K562 (cell line): ENCODE data around the gene TOP3A. TPM values are rescaled to one million over a fixed set of nuclear protein-coding genes. Genes with fewer than 3 reads are reported as not detected.

Experiments used
- ATAC-seq: fragments of 200-7000 bp; cut with Tn5 transposase; 3 replicates; pipeline ENCODE4 v1.9.1; 2020; ENCODE audit warnings: moderate library complexity
- BruUV-seq: library from RNA; stranded (reverse); fragments of 400-500 nt; replicated peaks from 2 replicates; lab custom pipeline; 2021; lab: Mats Ljungman, UMichigan
- CTCF ChIA-PET: fragments of 300-600 bp; formaldehyde crosslinking; extraction: SDS; loops from one replicate; lab custom pipeline; 2021; ENCODE audit warnings: low intra/inter-chr PET ratio; lab: Yijun Ruan, JAX
- POLR2A ChIA-PET: fragments of 300-600, 350-650 bp; sonication (Branson Sonifier 250); formaldehyde crosslinking; extraction: SDS; loops from one replicate; lab custom pipeline; 2021; ENCODE audit warnings: antibody characterized with exemption, inconsistent platforms; lab: Yijun Ruan, JAX
- DNase-seq, 4 experiments: peaks; one replicate each; pipeline versions ENCODE4 v3.0.0 to v3.0.0-alpha.2; 2011 to 2018; ENCODE audit warnings: low spot score in 3 of 4, mixed read lengths in 3 of 4; ENCODE audit errors: extremely low read depth in 1 of 4
- FAIRE-seq: peaks from 2 replicates; lab custom pipeline; 2011; peaks lifted over from hg19 to GRCh38; lab: Jason Lieb, UNC
- H2AFZ ChIP-seq: 2 replicates; pipeline ENCODE4 v1.6.0; 2011; ENCODE audit warnings: low read depth, low read length, control low read depth, inconsistent platforms
- H3K27ac ChIP-seq: fragments of 200-600 bp; 3 replicates; pipeline ENCODE4 v1.8.0; 2011; ENCODE audit warnings: low read depth, mild to moderate bottlenecking, control low read depth, inconsistent platforms, low read length, moderate library complexity, mixed read lengths; ENCODE audit errors: extremely low read depth
- H3K27me3 ChIP-seq, 2 experiments: fragments of 300-600 bp in 1 of 2; 2 replicates in 1 of 2; 3 replicates in 1 of 2; pipeline versions ENCODE4 v1.6.0 to v1.8.0; 2011; ENCODE audit warnings: inconsistent platforms in 2 of 2, low read length in 2 of 2, mild to moderate bottlenecking in 1 of 2, mixed read lengths in 1 of 2, moderate library complexity in 1 of 2; ENCODE audit not compliant: control insufficient read depth in 2 of 2, insufficient read depth in 2 of 2
- H3K36me3 ChIP-seq: fragments of 300-600 bp; 3 replicates; pipeline ENCODE4 v1.8.0; 2011; ENCODE audit warnings: mild to moderate bottlenecking, low read length, inconsistent platforms; ENCODE audit not compliant: control insufficient read depth, insufficient read depth
- H3K4me1 ChIP-seq, 2 experiments: fragments of 200-600 bp in 1 of 2; replicated peaks in 1 of 2; 2 replicates in 1 of 2; 3 replicates in 1 of 2; pipeline versions ENCODE4 v1.5.1 to v1.8.0; 2011; ENCODE audit warnings: inconsistent platforms in 2 of 2, low read length in 2 of 2, mild to moderate bottlenecking in 1 of 2, mixed read lengths in 1 of 2, moderate library complexity in 1 of 2; ENCODE audit not compliant: control insufficient read depth in 2 of 2, insufficient read depth in 2 of 2
- H3K4me2 ChIP-seq: 2 replicates; pipeline ENCODE4 v1.6.1; 2011; ENCODE audit warnings: low read length, control low read depth, inconsistent platforms, mixed read lengths; ENCODE audit not compliant: insufficient read depth
- H3K4me3 ChIP-seq: fragments of 200-600 bp; sonication (generic), shearing (Covaris generic); 2 replicates; pipeline ENCODE4 v1.5.1; 2016; ENCODE audit warnings: control low read depth, inconsistent platforms
- H3K79me2 ChIP-seq: fragments of 200-600 bp; 3 replicates; pipeline ENCODE4 v1.8.0; 2011; ENCODE audit warnings: low read length, inconsistent platforms; ENCODE audit not compliant: control insufficient read depth, insufficient read depth
- H3K9ac ChIP-seq, 2 experiments: 2 replicates each; pipeline versions ENCODE4 v1.6.0 to v1.6.1; 2011; ENCODE audit warnings: low read depth in 2 of 2, low read length in 2 of 2, control low read depth in 1 of 2, inconsistent platforms in 1 of 2, mild to moderate bottlenecking in 1 of 2, mixed read lengths in 1 of 2; ENCODE audit not compliant: insufficient read depth in 1 of 2
- H3K9me1 ChIP-seq: one replicate; pipeline ENCODE4 v1.6.0; 2011; ENCODE audit warnings: inconsistent platforms, mild to moderate bottlenecking, low read length, moderate library complexity; ENCODE audit not compliant: control insufficient read depth, insufficient read depth
- H3K9me3 ChIP-seq: replicated peaks from 2 replicates; pipeline ENCODE4 v1.5.1; 2011; ENCODE audit warnings: low read depth, low read length, inconsistent platforms; ENCODE audit not compliant: control insufficient read depth, insufficient read depth
- H4K20me1 ChIP-seq: replicated peaks from 2 replicates; pipeline ENCODE4 v1.6.1; 2011; ENCODE audit warnings: low read length, inconsistent platforms, mixed read lengths; ENCODE audit not compliant: control insufficient read depth, insufficient read depth
- HIVEP1 ChIP-seq: fragments of 250-450 bp; sonication (Bioruptor Pico); IDR thresholded peaks from 2 replicates; pipeline ENCODE4 v1.4.0; 2020; ENCODE audit warnings: mild to moderate bottlenecking
- HMG20B ChIP-seq: fragments of 250-450 bp; sonication (Bioruptor Pico); IDR thresholded peaks from 2 replicates; pipeline ENCODE4 v1.5.0; 2021; ENCODE audit warnings: mild to moderate bottlenecking
- ID3 ChIP-seq, 2 experiments: fragments of 250-450 bp in 1 of 2; fragments of 450-650 bp in 1 of 2; sonication (Bioruptor Pico) in 1 of 2; IDR thresholded peaks; 2 replicates each; pipeline versions ENCODE4 v1.6.1 to v1.8.0; 2016 to 2021; ENCODE audit warnings: mild to moderate bottlenecking in 2 of 2, moderate library complexity in 2 of 2, missing compliant biosample characterization in 1 of 2, missing genetic modification characterization in 1 of 2
- NCOA6 ChIP-seq: fragments of 450-650 bp; IDR thresholded peaks from 2 replicates; pipeline ENCODE4 v1.6.1; 2017; ENCODE audit warnings: mild to moderate bottlenecking
- NR0B1 ChIP-seq: fragments of 450-650 bp; IDR thresholded peaks from one replicate; pipeline ENCODE4 v1.6.1; 2018; ENCODE audit warnings: mild to moderate bottlenecking, moderate library complexity; ENCODE audit not compliant: partially characterized antibody
- POLR3A ChIP-seq: IDR thresholded peaks from 2 replicates; pipeline ENCODE4 v1.6.1; 2011; ENCODE audit warnings: borderline replicate concordance, mild to moderate bottlenecking, moderate library complexity; ENCODE audit not compliant: insufficient read length, insufficient read depth; ENCODE audit errors: extremely low read depth
- RBM17 ChIP-seq: fragments of 200-400 bp; formaldehyde crosslinking; IDR thresholded peaks from 2 replicates; pipeline ENCODE4 v1.6.1; 2017; ENCODE audit warnings: low read depth, mild to moderate bottlenecking, low read length, borderline replicate concordance
- STAT5A ChIP-seq: IDR thresholded peaks from 2 replicates; pipeline ENCODE4 v1.6.1; 2012; ENCODE audit warnings: low read length, inconsistent platforms, borderline replicate concordance
- SUPT5H ChIP-seq: fragments of 450-650 bp; IDR thresholded peaks from 2 replicates; pipeline ENCODE4 v1.6.1; 2016
- TEAD1 ChIP-seq, 2 experiments: fragments of 450-650 bp in 1 of 2; sonication (generic) in 1 of 2; formaldehyde crosslinking; IDR thresholded peaks; 2 replicates each; pipeline versions ENCODE4 v1.4.0 to v1.8.0; 2020 to 2022; ENCODE audit warnings: mild to moderate bottlenecking in 2 of 2, missing genetic modification reagents in 1 of 2
- ZNF274 ChIP-seq: IDR thresholded peaks from 2 replicates; pipeline ENCODE4 v1.6.1; 2011; ENCODE audit warnings: low read depth, mild to moderate bottlenecking, low read length, moderate library complexity, borderline replicate concordance
- ZNF347 ChIP-seq: fragments of 450-650 bp; formaldehyde crosslinking; IDR thresholded peaks from 2 replicates; pipeline ENCODE4 v1.4.0; 2020; ENCODE audit warnings: low read depth, mild to moderate bottlenecking, moderate library complexity
- ZNF354B ChIP-seq: fragments of 250-450 bp; sonication (Bioruptor Pico); IDR thresholded peaks from 2 replicates; pipeline ENCODE4 v1.4.0; 2020
- ZNF507 ChIP-seq: conservative IDR thresholded peaks from 2 replicates; pipeline ENCODE4 v1.6.1; 2017; ENCODE audit warnings: missing genetic modification characterization, missing compliant biosample characterization
- ZNF766 ChIP-seq: fragments of 200-800 bp; sonication (Bioruptor generic); conservative IDR thresholded peaks from 2 replicates; pipeline ENCODE4 v1.6.1; 2016; ENCODE audit warnings: missing genetic modification characterization, missing compliant biosample characterization
- ZSCAN32 ChIP-seq: fragments of 450-650 bp; formaldehyde crosslinking; IDR thresholded peaks from 2 replicates; pipeline ENCODE4 v1.4.0; 2020; ENCODE audit warnings: mild to moderate bottlenecking, moderate library complexity
- WGBS: fragments of 100-300 bp; shearing (Covaris generic); methylation state at CpG from one replicate; pipeline ENCODE4 v1.1.6; 2016; ENCODE audit warnings: low coverage, mixed read lengths; ENCODE audit not compliant: insufficient coverage; ENCODE audit errors: missing lambda C conversion rate; 5-methylcytosine and 5-hydroxymethylcytosine counted together
- in situ Hi-C: fragments of 300-500 bp; cut with MboI; formaldehyde crosslinking; loops from 4 replicates; pipeline ENCODE4 v1.15.0; 2018; ENCODE audit warnings: inconsistent platforms, mixed read lengths
- intact Hi-C: fragments of 100-400 bp; cut with micrococcal nuclease; formaldehyde crosslinking; loops from 2 replicates; pipeline ENCODE4 v1.14.2; 2022
- polyA plus RNA-seq, 8 experiments: library from polyadenylated mRNA; depleted of rRNA in 4 of 8; stranded (reverse) in 5 of 8; unstranded in 3 of 8; fragments of >200 nt; fragmentation: Nextera tagmentation in 2 of 8; fragmentation: Illumina TruSeq in 1 of 8; extraction: Ambion mirVana in 2 of 8; extraction: Trizol in 1 of 8; gene quantifications; 2 replicates each; pipeline versions ENCODE4 v1.2.1 to v1.2.3, GENCODE V29; 2011 to 2014; ENCODE audit warnings: inconsistent platforms in 1 of 8, missing spikeins in 1 of 8
- total RNA-seq, 7 experiments: library from RNA; depleted of rRNA in 6 of 7; stranded (reverse); fragments of >200 nt in 6 of 7; fragmentation: Illumina TruSeq in 2 of 7; extraction: Trizol in 2 of 7; gene quantifications; 2 replicates each; pipeline versions ENCODE4 v1.2.1 to v1.2.3, GENCODE V29; 2011 to 2021; ENCODE audit warnings: low replicate concordance in 1 of 7

TOP3A gene
- total and polyA plus RNA-seq, 9 of the 15 experiments (the other 6 are each of a cell fraction or from before 2014, with no cell fraction given), result 5.2 to 49.7 (median 24.7) TPM

GRCh38 chr17:18257268-18257981 lies 57.4 kb downstream of the TOP3A start (continued):
- TF ChIP-seq STAT5A, result no peak

GRCh38 chr17:18256776-18257175 lies 58.0 kb downstream of the TOP3A start:
- Histone ChIP-seq H3K36me3 (peaks cover 35% of the 10 kb centered on the region; the same call in 1 of the 3 replicates), H3K9me1 (no peaks in the 10 kb centered on the region), H3K4me3 (no peak overlapping the region), H3K9me3 (no peaks in the 10 kb centered on the region), H3K4me2 (no peak overlapping the region), H3K9ac (peak overlapping the region in 1 of 2 experiments; percentile 93; a peak in 2 of 4 replicates), H3K27me3 (no peaks in the 10 kb centered on the region), H3K79me2 (peaks cover 23% of the 10 kb centered on the region), H2AFZ (no peak overlapping the region), H4K20me1 (no peaks in the 10 kb centered on the region), H3K4me1 (peaks cover 18 to 56% of the 10 kb centered on the region in 2 experiments; a peak in 4 of 5 replicates), H3K27ac (no peak overlapping the region)
- ChIA-PET POLR2A (interaction anchor here (0.9 kb wide), 2 partner anchors 15 to 65 kb away, joined by 3 read pairs; no protein-coding TSS in a partner anchor), CTCF (no interaction called here)
- FAIRE-seq, result no peak
- in situ Hi-C loops, result no loop called here
- no peak for ATAC-seq
- TF ChIP-seq ZNF507 (tag), result no peak
- no peak for TF ChIP-seq ZNF274
- TF ChIP-seq NCOA6, result no peak
- no peak for TF ChIP-seq ZSCAN32 (CRISPR knock-in tag)
- TF ChIP-seq ZNF347, result no peak
- TF ChIP-seq ZNF766 (CRISPR knock-in tag), result no peak
- TF ChIP-seq HMG20B (CRISPR knock-in tag), result no peak
- no peak for TF ChIP-seq POLR3A
- TF ChIP-seq TEAD1 (CRISPR knock-in tag; IDR thresholded peaks at IDR 0.05), result no peak
- TF ChIP-seq HIVEP1, result no peak
- TF ChIP-seq ID3 (CRISPR knock-in tag; IDR thresholded peaks at IDR 0.05), result no peak
- no peak for TF ChIP-seq ID3 (tag; IDR thresholded peaks at IDR 0.05)
- no peak for TF ChIP-seq ZNF354B (CRISPR knock-in tag)
- no peak for TF ChIP-seq RBM17
- no peak for TF ChIP-seq SUPT5H
- TF ChIP-seq NR0B1, result no peak
- DNase-seq, result no peak
- WGBS, result 93% methylated on average over 3 of the region's 7 CpGs
- BruUV-seq, result no TSS peak
- intact Hi-C loops, result no loop called here
